SIG-M5 (cell line): ENCODE results near the gene RHOBTB3.
"Not testable (repeated sequence)": the region's sequence is repeated elsewhere in the genome, so short reads cannot be mapped to it uniquely, and the experiment has no call there.

Experiments used
- DNase-seq: peaks from one replicate; lab custom pipeline; 2025; lab: John Stamatoyannopoulos, UW

RHOBTB3 gene

GRCh38 chr5:95800553-95800952 is 69.4 kb downstream of the RHOBTB3 start:
- DNase-seq, result no peak

DNA sequence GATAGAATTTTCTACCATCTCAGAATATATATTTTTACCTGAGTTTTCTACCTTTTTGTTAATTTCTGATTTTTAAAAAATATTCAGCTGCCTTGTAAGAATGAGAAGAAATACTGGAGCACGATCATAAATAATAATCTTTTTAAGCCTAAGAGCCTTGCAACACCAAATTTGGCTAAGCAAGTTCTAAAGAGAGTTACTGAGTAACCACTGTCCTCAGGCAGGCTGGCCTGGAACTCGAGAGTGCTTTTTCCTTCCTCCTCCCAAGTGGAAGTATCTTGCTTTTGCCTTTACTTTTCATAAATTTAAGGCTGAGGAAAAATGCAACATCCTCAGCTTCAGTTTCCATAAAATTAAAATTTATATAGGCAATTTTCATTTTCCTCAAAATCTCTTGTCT is 70.4 kb downstream of the RHOBTB3 start:
- DNase-seq, result no peak

DNA sequence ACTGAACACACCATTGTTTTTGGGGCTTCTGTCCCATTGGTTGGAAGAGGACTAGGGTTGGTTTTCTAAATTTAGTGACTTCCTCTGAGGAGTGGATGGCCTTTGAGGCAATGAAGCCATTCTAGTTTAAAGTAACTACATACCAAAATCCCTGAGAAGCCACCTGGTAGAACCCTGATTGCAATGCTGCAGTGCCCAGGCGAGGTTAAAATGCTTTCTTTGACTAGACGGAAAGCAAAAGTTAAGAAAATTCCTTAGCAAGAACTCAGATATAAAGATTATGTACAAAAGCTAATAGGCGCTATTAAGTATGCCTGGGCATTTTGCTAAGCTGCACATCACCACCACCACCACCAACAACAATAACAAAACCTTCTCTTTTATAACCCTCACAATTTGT is 70.8 kb downstream of the RHOBTB3 start:
- no peak for DNase-seq

GRCh38 chr5:95803271-95804148 is 72.4 kb downstream of the RHOBTB3 start:
- no peak for DNase-seq

DNA sequence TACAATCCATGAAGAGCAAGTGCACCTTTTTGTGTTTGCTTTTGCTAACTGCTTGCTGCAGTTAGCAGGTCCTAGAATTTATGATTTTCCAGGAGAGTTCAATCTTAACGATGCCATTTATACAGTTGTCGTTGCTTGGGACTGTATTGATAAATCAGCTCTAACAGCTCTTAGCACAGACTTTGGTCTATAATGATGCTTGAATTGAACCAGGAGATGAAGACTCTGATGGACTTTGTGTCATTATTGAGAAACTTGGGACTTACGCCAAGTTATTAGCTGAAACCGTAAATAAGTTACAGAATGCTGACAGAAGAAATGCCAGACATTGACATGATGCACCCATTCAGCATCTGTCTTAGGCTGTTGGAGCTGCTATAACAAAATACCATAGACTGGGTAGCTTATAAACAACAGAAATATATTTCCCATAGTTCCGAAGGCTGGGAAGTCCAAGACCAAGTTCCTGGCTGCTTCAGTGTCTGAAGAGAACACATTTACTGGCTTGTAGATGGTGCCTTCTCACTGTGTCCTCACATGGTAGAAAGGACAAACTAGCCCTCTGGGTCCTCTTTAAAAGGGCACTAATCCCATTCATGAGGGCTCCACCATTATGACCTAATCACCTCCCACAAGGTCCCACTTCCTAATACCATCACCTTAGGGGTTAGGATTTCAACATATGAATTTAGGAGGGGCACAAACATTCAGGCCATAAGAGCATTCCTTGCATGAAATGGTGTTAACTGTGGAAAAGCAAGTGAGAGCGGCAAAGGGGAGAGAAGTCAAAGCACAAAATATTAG is 73.8 kb downstream of the RHOBTB3 start:
- DNase-seq, result no peak

GRCh38 chr5:95806687-95807086 is 75.6 kb downstream of the RHOBTB3 start:
- no peak for DNase-seq

DNA sequence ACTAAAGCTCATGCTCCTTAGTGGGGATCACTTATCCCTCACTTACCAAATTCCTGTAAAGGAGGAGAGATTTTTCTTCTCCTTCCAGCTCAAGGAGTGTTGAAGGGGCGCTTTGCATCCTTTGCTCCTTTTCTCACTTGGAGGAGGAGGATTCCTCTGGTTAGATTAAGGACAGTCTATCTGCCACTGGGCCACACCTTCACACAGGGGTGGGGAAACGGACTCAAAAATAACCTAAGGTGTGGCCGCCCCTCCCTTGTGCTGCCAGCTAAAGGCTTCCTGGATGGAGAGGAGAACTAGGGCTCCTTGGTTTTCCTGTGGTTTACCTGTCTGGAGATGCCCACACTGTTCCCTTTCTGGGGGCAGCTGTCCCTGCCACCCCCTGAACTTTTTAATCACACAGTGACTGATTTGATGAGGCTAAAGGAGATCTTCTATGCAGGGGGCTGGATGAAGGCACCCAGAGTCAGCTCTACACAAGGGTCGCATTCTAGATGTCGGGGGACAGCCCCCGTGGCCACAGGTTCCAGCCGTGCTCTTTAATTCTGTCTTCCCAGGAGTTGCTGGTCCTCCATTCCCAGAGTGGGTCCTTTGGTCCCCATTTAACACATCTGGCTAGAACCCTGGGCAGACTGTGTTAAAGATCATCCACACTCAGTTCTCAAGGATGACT is 77.0 kb downstream of the RHOBTB3 start:
- no peak for DNase-seq

- DNase-seq, result peak; percentile 90
These were observed 77.7 kb downstream of the RHOBTB3 start for GRCh38 chr5:95808686-95809413.

DNA sequence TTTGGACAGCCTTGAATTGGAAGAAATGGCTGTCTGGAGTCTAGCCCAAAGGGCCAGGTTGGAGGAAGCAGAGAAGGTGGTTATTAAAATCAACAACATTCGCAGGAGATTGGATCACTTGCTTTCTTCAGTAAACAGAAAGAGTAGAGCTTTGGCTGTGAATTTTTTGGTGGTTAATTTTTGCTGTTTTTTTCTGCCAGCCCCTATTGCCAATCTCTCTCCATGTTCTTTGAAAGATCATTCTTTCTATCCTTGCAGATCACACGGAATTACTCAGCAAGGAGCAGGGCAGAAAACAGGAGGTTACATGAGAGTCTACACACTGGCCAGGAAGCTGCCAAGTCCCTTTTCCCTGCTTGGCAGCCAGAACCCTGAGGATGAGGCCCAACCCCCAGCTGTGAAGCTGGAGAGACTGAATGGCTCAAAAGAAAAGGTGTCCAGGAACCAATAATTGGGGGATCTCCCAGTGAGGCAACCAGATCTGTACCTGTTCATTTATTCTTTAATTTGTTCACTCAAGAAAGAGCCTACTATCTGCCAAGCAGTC is 78.4 kb downstream of the RHOBTB3 start:
- no peak for DNase-seq

DNA sequence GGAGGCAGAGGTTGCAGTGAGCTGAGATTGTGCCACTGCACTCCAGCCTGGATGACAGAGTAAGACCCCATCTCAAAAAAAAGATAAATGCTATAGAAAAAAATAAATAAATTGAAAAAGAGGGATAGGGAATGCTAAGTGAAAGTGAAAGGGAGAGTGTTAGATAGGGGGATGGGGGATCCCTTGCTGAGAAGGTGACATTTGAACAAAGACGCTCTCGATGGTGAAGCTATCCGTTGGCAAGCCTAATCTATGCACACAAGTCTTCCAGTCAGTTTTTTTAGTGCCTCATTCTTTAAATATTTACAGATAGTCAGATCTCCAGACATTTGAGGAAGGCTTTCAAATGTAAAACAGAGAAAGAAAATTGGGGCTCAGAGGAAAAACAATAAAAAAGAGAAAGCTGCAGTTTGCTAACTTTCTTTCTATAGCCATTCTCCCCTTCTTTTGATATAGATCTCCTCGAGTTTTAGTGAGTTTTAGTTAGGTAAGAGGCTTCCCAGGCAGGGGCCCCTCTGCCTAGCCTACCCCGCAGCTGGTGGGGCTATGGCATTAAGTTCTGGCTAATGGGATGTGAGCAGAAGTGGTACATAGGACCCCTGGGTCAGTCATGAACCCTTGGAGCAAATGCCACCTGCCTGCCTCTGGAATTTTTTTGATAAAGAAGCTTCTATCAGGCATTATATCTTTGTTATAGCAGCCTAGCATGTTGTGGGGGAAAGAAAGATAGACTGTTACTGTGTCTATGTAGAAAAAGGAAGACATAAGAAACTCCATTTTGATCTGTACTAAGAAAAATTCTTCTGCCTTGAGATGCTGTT is 79.4 kb downstream of the RHOBTB3 start:
- no peak for DNase-seq

GRCh38 chr5:95811126-95811423 is 79.9 kb downstream of the RHOBTB3 start:
- not testable (repeated sequence) for DNase-seq

DNA sequence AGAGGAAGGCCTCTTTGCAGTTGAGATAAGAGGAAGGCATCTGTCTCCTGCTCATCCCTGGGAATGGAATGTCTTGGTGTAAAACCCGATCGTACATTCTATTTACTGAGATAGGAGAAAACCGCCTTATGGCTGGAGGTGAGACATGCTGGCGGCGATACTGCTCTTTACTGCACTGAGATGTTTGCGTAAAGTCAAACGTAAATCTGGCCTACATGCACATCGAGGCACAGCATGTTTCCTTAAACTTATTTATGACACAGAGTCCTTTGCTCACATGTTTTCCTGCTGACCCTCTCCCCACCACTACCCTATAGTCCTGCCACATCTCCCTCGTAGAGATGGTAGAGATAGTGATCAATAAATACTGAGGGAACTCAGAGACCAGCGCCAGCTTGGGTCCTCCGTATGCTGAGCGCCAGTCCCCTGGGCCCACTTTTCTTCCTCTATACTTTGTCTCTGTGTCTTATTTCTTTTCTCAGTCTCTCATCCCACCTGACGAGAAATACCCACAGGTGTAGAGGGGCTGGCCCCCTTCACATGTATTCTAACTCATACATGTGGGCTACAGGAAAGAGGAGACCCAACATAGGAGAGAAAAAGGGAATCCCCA is 80.4 kb downstream of the RHOBTB3 start:
- DNase-seq, result not testable (repeated sequence)

GRCh38 chr5:95812074-95812471 is 80.9 kb downstream of the RHOBTB3 start:
- no peak for DNase-seq

GRCh38 chr5:95813035-95813434 is 81.9 kb downstream of the RHOBTB3 start:
- DNase-seq, result not testable (repeated sequence)

DNA sequence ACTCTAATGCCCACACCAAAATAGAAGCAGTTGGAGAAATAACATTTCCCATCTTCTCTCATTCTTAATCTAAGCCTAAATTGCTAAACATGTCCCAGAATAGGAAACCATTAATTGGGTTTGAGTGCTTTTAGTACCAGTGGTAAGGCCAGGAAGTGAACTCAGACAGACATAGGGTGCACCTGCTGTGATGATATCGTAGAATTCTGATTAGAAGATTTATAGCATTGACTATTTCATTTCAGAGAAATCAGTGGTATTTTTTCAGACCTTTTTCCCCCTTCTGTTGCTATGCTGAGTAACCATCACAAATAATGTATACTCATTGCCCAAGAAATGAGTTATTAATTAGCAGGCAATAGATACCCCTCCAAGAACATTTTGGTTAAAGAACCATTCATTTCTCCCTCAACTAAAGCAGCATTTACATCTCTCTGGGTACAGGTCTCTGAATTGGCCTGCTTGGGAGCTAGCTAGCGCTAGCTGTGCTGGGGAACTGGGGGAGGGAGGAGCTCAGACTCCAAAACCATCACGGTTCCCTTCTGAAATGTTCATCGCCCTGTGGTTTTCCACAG is 84.1 kb downstream of the RHOBTB3 start:
- no peak for DNase-seq

GRCh38 chr5:95816341-95816740 is 85.2 kb downstream of the RHOBTB3 start:
- no peak for DNase-seq

- no peak for DNase-seq
These were observed 85.6 kb downstream of the RHOBTB3 start for GRCh38 chr5:95816776-95817175.

DNA sequence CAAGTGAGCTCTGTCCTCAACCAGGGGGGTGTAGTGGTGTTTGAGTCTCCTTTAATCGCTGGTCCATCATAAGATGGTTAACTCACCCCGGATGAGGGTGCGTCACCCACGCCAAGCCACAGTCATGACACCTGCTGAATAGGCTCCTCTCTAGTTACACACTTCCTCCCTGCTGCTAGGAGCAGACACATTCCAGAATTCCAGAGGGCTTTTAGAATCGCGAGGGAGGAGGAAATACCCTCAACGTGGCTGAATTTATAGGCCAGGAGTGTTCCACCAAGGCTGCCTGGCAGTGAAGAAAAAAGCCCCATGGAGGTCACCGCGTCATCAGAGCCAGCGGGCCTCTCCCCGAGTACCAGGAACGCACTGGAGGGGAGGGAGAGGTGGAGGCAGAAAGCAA is 86.3 kb downstream of the RHOBTB3 start:
- DNase-seq, result no peak

DNA sequence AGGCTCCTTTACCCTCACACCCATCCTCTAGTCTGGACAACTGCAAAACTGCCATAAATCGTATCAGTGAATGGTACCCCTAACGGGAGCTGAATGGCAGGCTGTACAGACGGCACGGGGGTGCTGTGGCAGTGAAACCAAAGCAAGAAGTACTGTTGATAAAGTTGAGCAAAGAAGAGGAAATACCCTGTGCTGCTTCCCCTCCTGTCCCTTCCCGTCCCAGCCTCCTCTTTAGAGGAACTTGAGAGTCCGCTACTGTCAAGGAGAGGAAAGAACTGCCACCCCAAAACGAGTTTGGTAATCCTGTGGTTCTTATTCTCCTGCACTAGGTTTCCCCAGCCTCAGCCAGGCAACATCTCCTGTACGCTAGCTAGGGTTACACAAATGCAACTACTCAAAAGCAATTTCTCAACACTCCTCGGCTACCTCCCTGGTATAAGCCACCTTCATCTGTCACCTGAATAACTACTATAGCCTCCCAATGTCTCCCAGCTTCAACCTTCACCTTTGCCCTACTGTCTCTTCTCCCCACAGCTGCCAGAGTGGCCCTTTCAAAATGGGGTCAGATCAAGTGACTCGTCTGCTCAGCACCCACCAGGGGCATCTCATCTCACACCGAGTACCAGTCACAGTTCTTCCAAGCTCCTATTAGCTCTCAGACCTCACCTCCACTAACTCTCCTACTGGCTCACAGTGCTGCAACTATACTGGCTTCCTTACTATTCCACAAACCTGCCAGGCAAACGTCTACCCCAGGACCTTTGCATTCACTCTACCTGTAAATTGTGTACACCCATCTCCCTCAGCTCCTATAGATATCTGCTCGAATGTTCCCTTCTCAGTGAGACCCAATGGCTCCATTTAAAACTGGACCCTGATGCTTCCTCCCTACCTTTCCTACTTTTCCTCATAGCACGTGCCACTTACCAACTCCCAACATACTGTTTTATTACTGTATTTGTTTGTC is 87.3 kb downstream of the RHOBTB3 start:
- peak; percentile 94 for DNase-seq
